Measurements from ENCODE around the gene PEAR1.
A peak's percentile ranks its signal among the peaks of the same experiment; 100 is the strongest.

DNA sequence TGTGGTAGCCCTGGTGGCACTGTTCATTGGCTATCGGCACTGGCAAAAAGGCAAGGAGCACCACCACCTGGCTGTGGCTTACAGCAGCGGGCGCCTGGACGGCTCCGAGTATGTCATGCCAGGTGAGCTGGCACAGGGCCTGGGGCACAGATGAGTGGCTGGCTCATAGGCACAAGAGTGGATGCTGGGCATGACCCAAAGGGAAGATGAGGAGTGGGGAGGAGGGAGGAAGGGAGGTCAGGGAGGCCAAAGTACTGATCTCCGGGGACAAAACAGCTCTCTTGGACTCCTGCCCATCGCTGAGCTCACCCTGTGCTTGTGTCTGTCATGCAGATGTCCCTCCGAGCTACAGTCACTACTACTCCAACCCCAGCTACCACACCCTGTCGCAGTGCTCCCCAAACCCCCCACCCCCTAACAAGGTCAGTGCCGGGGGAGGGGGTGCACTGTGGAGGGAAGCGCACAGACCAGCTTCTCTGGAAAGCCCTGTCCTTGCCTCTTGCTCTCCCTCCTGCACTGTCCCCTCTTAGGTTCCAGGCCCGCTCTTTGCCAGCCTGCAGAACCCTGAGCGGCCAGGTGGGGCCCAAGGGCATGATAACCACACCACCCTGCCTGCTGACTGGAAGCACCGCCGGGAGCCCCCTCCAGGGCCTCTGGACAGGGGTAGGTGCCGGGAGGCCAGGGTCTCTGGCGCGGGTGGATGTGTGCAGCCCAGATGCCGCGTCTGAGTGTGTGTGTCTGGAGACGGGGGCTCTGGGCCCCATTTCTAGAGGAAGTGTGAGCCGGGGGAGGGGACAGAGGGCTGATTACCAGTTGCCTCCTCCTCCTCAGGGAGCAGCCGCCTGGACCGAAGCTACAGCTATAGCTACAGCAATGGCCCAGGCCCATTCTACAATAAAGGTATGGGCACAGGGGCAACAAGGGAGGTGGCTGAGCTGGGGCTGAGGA, 19.6 kb downstream of the PEAR1 start:
- TF ChIP-seq, protein P1, sequence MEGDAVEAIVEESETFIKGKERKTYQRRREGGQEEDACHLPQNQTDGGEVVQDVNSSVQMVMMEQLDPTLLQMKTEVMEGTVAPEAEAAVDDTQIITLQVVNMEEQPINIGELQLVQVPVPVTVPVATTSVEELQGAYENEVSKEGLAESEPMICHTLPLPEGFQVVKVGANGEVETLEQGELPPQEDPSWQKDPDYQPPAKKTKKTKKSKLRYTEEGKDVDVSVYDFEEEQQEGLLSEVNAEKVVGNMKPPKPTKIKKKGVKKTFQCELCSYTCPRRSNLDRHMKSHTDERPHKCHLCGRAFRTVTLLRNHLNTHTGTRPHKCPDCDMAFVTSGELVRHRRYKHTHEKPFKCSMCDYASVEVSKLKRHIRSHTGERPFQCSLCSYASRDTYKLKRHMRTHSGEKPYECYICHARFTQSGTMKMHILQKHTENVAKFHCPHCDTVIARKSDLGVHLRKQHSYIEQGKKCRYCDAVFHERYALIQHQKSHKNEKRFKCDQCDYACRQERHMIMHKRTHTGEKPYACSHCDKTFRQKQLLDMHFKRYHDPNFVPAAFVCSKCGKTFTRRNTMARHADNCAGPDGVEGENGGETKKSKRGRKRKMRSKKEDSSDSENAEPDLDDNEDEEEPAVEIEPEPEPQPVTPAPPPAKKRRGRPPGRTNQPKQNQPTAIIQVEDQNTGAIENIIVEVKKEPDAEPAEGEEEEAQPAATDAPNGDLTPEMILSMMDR (IDR thresholded peaks at IDR 0.05; ENCODE audit: control extremely low read depth in 1 of 3, insufficient read depth in 1 of 3, low read depth in 1 of 3, low read length in 3 of 3): peak in 2 of 3 experiments; percentile 38 to 56; a peak in 3 of 4 replicates
- TF ChIP-seq CREB1 (IDR thresholded peaks at IDR 0.05) (no peak), POLR2A (IDR thresholded peaks at IDR 0.05; ENCODE audit: control extremely low read depth in 1 of 2, low read depth in 2 of 2, low read length in 2 of 2) (no peak), TCF12 (IDR thresholded peaks at IDR 0.05; ENCODE audit: low read depth, low read length) (no peak), MAFK (IDR thresholded peaks at IDR 0.05; ENCODE audit: low read depth, low read length) (no peak), KDM1A (IDR thresholded peaks at IDR 0.05; ENCODE audit: borderline replicate concordance, low read length) (no peak), YY1 (IDR thresholded peaks at IDR 0.05; ENCODE audit: low read depth, low read length) (no peak)
